PC-3 (cell line): ENCODE measurements around the gene RAPGEF4. TPM values are rescaled to one million over a fixed set of nuclear protein-coding genes. Genes with fewer than 3 reads are reported as not detected.

Source experiments
- ATAC-seq: fragments of 200-7000 bp; cut with Tn5 transposase; 2 replicates; pipeline ENCODE4 v1.9.1; 2020; ENCODE audit warnings: mild to moderate bottlenecking, moderate library complexity
- BruUV-seq: library from RNA; stranded (reverse); fragments of 400-500 nt; replicated peaks from 2 replicates; lab custom pipeline; 2021; lab: Mats Ljungman, UMichigan
- CTCF ChIA-PET: fragments of 300-600 bp; sonication (Branson Sonifier 250); formaldehyde crosslinking; loops from one replicate; lab custom pipeline; 2022; ENCODE audit warnings: antibody characterized with exemption; lab: Charles Lee
- POLR2A ChIA-PET: fragments of 300-600 bp; sonication (Branson Sonifier 250); formaldehyde crosslinking; loops from one replicate; lab custom pipeline; 2022; ENCODE audit warnings: antibody characterized with exemption; ENCODE audit not compliant: unreplicated experiment; lab: Charles Lee
- DNase-seq: peaks from one replicate; pipeline ENCODE4 v3.0.0-alpha.2; 2015
- H2AFZ ChIP-seq: fragments of 300-600 bp; sonication (generic); 2 replicates; pipeline ENCODE4 v1.6.0; 2016; ENCODE audit warnings: antibody characterized with exemption, low read length
- H3F3A ChIP-seq: fragments of 300-600 bp; sonication (generic); one replicate; pipeline ENCODE4 v1.6.0; 2017; ENCODE audit warnings: antibody characterized with exemption, low read length, control low read depth, mild to moderate bottlenecking; ENCODE audit not compliant: unreplicated experiment
- H3K27ac ChIP-seq: fragments of 300-600 bp; sonication (generic); 2 replicates; pipeline ENCODE4 v1.5.1; 2016; ENCODE audit warnings: mild to moderate bottlenecking, low read length
- H3K27me3 ChIP-seq: fragments of 300-600 bp; sonication (generic); 2 replicates; pipeline ENCODE4 v1.6.1; 2016; ENCODE audit warnings: low read length, mixed read lengths
- H3K36me3 ChIP-seq: fragments of 300-600 bp; sonication (generic); 2 replicates; pipeline ENCODE4 v1.6.1; 2016; ENCODE audit warnings: low read depth, mixed run types, low read length, mixed read lengths
- H3K4me1 ChIP-seq: fragments of 300-600 bp; sonication (generic); 2 replicates; pipeline ENCODE4 v1.5.1; 2016; ENCODE audit warnings: low read length; ENCODE audit not compliant: insufficient read depth
- H3K4me2 ChIP-seq: fragments of 300-600 bp; sonication (generic); 2 replicates; pipeline ENCODE4 v1.6.0; 2016; ENCODE audit warnings: low read length
- H3K4me3 ChIP-seq: fragments of 300-600 bp; sonication (generic); 2 replicates; pipeline ENCODE4 v1.5.1; 2016; ENCODE audit warnings: mild to moderate bottlenecking, low read length, mixed read lengths
- H3K79me2 ChIP-seq: fragments of 300-600 bp; sonication (generic); 2 replicates; pipeline ENCODE4 v1.6.1; 2017; ENCODE audit warnings: low read length, mixed read lengths
- H3K9ac ChIP-seq: fragments of 300-600 bp; sonication (generic); 2 replicates; pipeline ENCODE4 v1.6.0; 2016; ENCODE audit warnings: mild to moderate bottlenecking, low read length
- H3K9me2 ChIP-seq: fragments of 300-600 bp; sonication (generic); replicated peaks from 2 replicates; pipeline ENCODE4 v1.6.1; 2016; ENCODE audit warnings: mixed run types, low read length, mixed read lengths
- H3K9me3 ChIP-seq: fragments of 300-600 bp; sonication (generic); 2 replicates; pipeline ENCODE4 v1.6.1; 2016; ENCODE audit warnings: low read length, mixed read lengths
- H4K20me1 ChIP-seq: fragments of 300-600 bp; sonication (generic); 2 replicates; pipeline ENCODE4 v1.6.1; 2016; ENCODE audit warnings: low read length, mixed read lengths
- EZH2 ChIP-seq: fragments of 300-600 bp; sonication (generic); IDR thresholded peaks from one replicate; pipeline ENCODE4 v1.6.1; 2017; ENCODE audit warnings: antibody characterized with exemption, mild to moderate bottlenecking, low read length; ENCODE audit not compliant: unreplicated experiment
- EZH2phosphoT487 ChIP-seq: fragments of 300-600 bp; sonication (generic); IDR thresholded peaks from 2 replicates; pipeline ENCODE4 v1.6.1; 2018; ENCODE audit warnings: mild to moderate bottlenecking, antibody characterized with exemption, low read length, borderline replicate concordance
- intact Hi-C: fragments of 100-400 bp; cut with micrococcal nuclease; formaldehyde crosslinking; loops from 2 replicates; pipeline ENCODE4 v1.9.0; 2023
- total RNA-seq: library from RNA; depleted of rRNA; stranded (reverse); fragments of >200 nt; gene quantifications from 2 replicates; pipeline ENCODE4 v1.2.3, GENCODE V29; 2014
- TF ChIP-seq, protein P1 (sequence below): fragments of 300-600 bp; sonication (generic); conservative IDR thresholded peaks from 2 replicates; pipeline ENCODE4 v1.5.1; 2017; ENCODE audit warnings: antibody characterized with exemption, low read depth, mild to moderate bottlenecking, low read length

Gene RAPGEF4
- total RNA-seq, 1 experiment from 2014 or later = 0.87 TPM

DNA sequence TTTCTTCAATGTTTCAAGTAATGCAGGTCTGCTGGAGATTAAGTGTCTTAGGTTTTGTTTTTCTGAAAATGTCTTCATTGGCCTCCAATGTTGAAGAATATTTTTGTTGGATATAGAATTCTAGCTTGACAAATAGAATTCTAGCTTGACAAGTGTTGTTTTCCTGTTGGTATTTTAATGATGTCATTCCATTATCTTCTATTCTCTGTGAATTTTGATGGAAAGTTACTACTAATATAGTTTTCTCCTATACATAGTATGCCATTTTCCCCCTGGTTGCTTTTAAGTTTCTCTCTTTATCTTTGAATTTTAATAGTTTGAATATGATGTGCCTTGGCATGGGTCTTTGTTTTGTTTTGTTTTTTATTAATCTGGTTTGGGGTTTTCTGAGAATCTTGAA, 119.9 kb downstream of the RAPGEF4 start:
- POLR2A ChIA-PET = no interaction called here
- no peak overlapping the region for H3K9ac ChIP-seq
- no peaks in the 10 kb centered on the region for H4K20me1 ChIP-seq
- no peak overlapping the region for H3K4me3 ChIP-seq
- no peak for ATAC-seq
- no peak overlapping the region for H3K27ac ChIP-seq
- H2AFZ ChIP-seq = no peak overlapping the region
- H3K4me1 ChIP-seq = peaks cover 17% of the 10 kb centered on the region
- BruUV-seq = no TSS peak
- CTCF ChIA-PET = no interaction called here
- H3K4me2 ChIP-seq = no peak overlapping the region
- H3K79me2 ChIP-seq = no peaks in the 10 kb centered on the region
- no peak for DNase-seq
- no peaks in the 10 kb centered on the region for H3K9me2 ChIP-seq
- no peaks in the 10 kb centered on the region for H3K27me3 ChIP-seq
- no peaks in the 10 kb centered on the region for H3F3A ChIP-seq
- TF ChIP-seq, protein P1, sequence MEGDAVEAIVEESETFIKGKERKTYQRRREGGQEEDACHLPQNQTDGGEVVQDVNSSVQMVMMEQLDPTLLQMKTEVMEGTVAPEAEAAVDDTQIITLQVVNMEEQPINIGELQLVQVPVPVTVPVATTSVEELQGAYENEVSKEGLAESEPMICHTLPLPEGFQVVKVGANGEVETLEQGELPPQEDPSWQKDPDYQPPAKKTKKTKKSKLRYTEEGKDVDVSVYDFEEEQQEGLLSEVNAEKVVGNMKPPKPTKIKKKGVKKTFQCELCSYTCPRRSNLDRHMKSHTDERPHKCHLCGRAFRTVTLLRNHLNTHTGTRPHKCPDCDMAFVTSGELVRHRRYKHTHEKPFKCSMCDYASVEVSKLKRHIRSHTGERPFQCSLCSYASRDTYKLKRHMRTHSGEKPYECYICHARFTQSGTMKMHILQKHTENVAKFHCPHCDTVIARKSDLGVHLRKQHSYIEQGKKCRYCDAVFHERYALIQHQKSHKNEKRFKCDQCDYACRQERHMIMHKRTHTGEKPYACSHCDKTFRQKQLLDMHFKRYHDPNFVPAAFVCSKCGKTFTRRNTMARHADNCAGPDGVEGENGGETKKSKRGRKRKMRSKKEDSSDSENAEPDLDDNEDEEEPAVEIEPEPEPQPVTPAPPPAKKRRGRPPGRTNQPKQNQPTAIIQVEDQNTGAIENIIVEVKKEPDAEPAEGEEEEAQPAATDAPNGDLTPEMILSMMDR = no peak
- TF ChIP-seq EZH2phosphoT487 (no peak), EZH2 (no peak)
- intact Hi-C loops = no loop called here
- no peaks in the 10 kb centered on the region for H3K9me3 ChIP-seq
- no peaks in the 10 kb centered on the region for H3K36me3 ChIP-seq

DNA sequence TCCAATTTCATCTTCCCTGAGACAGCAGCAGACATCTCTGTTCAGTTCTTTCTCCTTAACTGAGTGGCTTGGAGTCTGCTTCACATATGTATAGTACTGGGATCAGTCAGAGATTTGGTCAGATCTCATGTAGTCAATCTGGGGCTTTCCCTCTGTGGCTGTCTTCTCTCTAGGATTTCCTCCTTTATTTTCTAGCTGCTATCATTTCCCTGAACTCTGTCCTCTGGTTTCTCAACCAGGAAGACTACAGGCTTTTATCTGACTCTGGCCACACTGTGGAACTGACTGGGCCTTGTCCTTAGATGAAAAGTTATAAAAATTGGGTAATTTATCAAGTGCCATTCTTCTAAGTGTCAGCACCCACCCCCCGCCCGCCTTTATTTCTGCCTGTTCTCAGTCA, 121.0 kb downstream of the RAPGEF4 start:
- no peak overlapping the region for H3K4me2 ChIP-seq
- DNase-seq (no peak), ATAC-seq (no peak)
- H2AFZ ChIP-seq = no peak overlapping the region
- H3K27me3 ChIP-seq = no peaks in the 10 kb centered on the region
- no TSS peak for BruUV-seq
- H3K27ac ChIP-seq = no peak overlapping the region
- no peaks in the 10 kb centered on the region for H3K79me2 ChIP-seq
- TF ChIP-seq, protein P1 = no peak
- no peak for TF ChIP-seq EZH2
- no peak for TF ChIP-seq EZH2phosphoT487
- no peak overlapping the region for H3K9ac ChIP-seq
- peaks cover 17% of the 10 kb centered on the region for H3K4me1 ChIP-seq
- CTCF ChIA-PET = no interaction called here
- H4K20me1 ChIP-seq = no peaks in the 10 kb centered on the region
- H3F3A ChIP-seq = no peaks in the 10 kb centered on the region
- H3K4me3 ChIP-seq = no peak overlapping the region
- H3K36me3 ChIP-seq = no peaks in the 10 kb centered on the region
- intact Hi-C loops = no loop called here
- POLR2A ChIA-PET = no interaction called here
- H3K9me2 ChIP-seq = no peaks in the 10 kb centered on the region
- no peaks in the 10 kb centered on the region for H3K9me3 ChIP-seq

DNA sequence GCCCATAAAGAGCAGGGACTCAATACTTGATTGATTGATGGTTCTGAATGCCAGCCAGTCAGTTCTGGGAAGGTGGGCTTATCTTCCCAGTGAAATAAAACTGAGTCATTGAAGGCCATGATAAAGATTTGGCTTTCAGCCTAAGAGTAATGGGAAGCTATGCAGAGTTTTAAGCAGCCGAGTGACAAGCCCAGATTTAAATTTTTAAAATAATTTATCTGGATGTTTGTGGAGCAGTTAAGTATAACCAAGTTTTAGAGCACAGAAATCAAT, 122.8 kb downstream of the RAPGEF4 start:
- Histone ChIP-seq H3F3A (no peaks in the 10 kb centered on the region), H2AFZ (no peak overlapping the region), H3K9me2 (no peaks in the 10 kb centered on the region), H3K4me1 (peaks cover 17% of the 10 kb centered on the region), H3K9ac (no peak overlapping the region), H3K27me3 (no peaks in the 10 kb centered on the region), H4K20me1 (no peaks in the 10 kb centered on the region), H3K4me2 (no peak overlapping the region), H3K4me3 (no peak overlapping the region), H3K9me3 (no peaks in the 10 kb centered on the region), H3K36me3 (no peaks in the 10 kb centered on the region), H3K27ac (no peak overlapping the region), H3K79me2 (no peaks in the 10 kb centered on the region)
- no TSS peak for BruUV-seq
- ChIA-PET POLR2A (no interaction called here), CTCF (no interaction called here)
- no peak for DNase-seq
- TF ChIP-seq, protein P1 = no peak
- TF ChIP-seq EZH2phosphoT487 (no peak), EZH2 (no peak)
- ATAC-seq = no peak
- intact Hi-C loops = no loop called here
